ENCODE results near the gene TCERG1L. TPM values are rescaled to one million over a fixed set of nuclear protein-coding genes. Genes with fewer than 3 reads are reported as not detected.

Gene TCERG1L
- total RNA-seq, 2 donors from 2014 or later, result 4.0 to 4.2 TPM

DNA sequence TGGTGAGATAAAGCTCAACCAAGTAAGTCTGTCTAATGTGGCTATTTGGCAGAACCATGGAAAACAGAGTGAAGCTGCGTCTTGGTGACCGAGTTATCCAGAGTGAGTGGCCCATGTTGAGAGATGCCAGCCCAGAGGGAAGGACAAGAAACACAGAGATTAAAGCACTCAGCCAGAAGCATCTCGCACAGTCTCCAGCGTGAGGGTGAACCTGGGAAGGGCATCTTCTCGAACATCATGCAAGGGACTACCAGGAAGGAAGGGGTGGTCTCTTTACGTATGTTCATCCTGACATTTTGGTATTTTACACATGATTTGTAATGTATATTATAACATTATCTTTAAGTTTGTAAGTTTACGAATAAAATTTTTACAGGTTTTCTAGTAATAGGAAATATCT lies 146.4 kb downstream of the TCERG1L start:
- no peaks in the 10 kb centered on the region for H3K4me1 ChIP-seq
- intact Hi-C loops (cut with DNase I), result no loop called here
- 74 to 92% methylated on average over 7 of the region's 7 CpGs for WGBS, 2 donors
- no peak overlapping the region for H3K4me3 ChIP-seq
- H3K27me3 ChIP-seq, result no peaks in the 10 kb centered on the region
- H3K27ac ChIP-seq, result no peak overlapping the region
- H3K36me3 ChIP-seq (replicated peaks in 1 of 2; ENCODE audit: insufficient read depth in 1 of 2, low read depth in 2 of 2), result no peaks in the 10 kb centered on the region
- no peaks in the 10 kb centered on the region for H3K9me3 ChIP-seq
- ATAC-seq (no peak), DNase-seq (no peak)
- TF ChIP-seq, protein P1, sequence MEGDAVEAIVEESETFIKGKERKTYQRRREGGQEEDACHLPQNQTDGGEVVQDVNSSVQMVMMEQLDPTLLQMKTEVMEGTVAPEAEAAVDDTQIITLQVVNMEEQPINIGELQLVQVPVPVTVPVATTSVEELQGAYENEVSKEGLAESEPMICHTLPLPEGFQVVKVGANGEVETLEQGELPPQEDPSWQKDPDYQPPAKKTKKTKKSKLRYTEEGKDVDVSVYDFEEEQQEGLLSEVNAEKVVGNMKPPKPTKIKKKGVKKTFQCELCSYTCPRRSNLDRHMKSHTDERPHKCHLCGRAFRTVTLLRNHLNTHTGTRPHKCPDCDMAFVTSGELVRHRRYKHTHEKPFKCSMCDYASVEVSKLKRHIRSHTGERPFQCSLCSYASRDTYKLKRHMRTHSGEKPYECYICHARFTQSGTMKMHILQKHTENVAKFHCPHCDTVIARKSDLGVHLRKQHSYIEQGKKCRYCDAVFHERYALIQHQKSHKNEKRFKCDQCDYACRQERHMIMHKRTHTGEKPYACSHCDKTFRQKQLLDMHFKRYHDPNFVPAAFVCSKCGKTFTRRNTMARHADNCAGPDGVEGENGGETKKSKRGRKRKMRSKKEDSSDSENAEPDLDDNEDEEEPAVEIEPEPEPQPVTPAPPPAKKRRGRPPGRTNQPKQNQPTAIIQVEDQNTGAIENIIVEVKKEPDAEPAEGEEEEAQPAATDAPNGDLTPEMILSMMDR (IDR thresholded peaks at IDR 0.05), result no peak
- TF ChIP-seq POLR2A (IDR thresholded peaks at IDR 0.05), result no peak

DNA sequence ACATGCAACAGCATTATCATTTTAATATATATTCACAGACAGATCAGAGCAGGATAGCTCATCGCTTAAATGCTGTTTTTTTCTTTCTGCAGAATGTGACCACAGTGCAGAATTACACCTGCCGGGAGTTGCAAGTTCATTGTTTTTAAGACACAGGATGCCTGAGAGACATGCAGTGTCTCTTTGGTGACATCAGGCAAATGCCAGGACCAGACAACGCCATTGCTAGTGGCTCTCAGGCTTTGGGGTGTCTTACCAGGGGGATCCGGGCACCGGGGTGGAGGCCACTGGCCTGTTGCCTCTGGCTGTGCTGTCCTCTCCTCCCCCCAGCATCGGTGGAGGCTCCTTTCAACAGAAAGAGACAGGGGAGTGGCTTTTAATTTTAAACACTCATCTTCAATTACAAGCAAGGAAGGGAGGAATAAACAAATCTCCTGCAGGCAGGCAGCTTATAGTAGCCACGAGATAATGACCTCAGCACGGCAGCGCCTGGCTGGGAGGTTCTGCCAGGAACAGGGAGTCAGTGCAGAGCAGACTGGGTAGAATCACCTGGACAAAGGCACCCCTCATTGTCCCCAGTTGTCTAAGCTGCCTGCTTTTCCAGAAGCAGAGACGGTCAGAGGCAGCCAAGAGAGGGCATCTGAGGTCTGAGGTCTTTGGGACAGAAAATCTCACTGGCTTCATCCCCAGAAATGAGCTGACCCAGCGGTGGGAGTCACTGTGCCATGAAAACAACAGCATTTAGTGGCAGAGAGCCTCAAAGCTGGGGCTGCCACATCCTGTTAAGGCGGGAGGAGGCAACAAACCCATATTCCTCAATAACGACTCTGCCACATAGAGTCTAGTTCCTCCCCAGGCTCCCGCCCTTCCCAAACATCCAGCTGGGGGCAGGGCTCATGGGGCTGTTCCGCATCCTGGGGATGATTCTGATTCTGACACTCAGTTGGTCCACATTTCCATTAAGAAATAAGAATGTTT lies 148.4 kb downstream of the TCERG1L start:
- H3K36me3 ChIP-seq (replicated peaks in 1 of 2; ENCODE audit: insufficient read depth in 1 of 2, low read depth in 2 of 2), result no peaks in the 10 kb centered on the region
- H3K4me3 ChIP-seq, result no peak overlapping the region
- intact Hi-C loops (cut with DNase I), result no loop called here
- H3K27ac ChIP-seq, result no peak overlapping the region
- no peaks in the 10 kb centered on the region for H3K9me3 ChIP-seq
- ATAC-seq, result no peak
- H3K27me3 ChIP-seq, result no peaks in the 10 kb centered on the region
- H3K4me1 ChIP-seq, result no peaks in the 10 kb centered on the region
- no peak for TF ChIP-seq POLR2A (IDR thresholded peaks at IDR 0.05)
- TF ChIP-seq, protein P1 (IDR thresholded peaks at IDR 0.05), result no peak
- 66 to 77% methylated on average over 8 to 15 of the region's 15 CpGs for WGBS, 2 donors
- no peak for DNase-seq

DNA sequence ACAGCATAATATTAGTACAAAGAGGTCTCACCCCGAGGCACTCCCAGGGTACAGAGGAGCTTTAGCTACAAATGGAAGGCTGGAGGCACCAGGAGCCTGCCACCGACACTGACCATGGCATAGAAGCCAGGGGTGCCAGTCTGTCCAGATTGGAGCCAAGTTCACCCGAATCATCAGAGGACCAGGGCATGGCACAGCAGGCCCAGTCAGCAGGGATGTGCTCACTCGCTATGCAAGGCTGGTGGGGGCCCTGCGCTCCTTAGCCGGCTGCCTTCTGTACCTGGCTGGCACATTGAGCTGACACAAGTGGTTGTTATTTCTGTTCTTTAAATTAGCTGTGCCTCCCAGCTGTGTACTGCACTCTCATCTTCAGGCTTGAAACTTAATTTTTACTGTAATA lies 149.3 kb downstream of the TCERG1L start:
- intact Hi-C loops (cut with DNase I), result no loop called here

DNA sequence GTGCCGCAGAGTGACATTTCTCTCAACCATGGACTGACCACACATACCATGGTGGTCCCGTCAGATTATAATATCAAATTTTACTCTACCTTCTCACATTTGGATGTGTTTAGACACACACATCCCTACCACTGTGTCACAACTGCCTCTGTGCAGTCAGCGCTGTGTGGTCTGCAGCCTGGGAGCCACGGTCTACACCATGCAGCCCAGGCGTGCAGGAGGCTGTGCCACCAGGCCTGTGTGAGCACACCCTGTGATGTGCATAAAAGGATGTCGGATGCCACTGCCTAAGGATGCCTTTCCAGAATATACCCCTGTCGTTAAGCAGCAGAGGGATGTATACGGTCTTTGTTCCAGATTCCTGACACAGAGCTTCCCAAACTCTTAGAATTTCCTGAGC lies 150.4 kb downstream of the TCERG1L start:
- intact Hi-C loops (cut with DNase I), result no loop called here
- Histone ChIP-seq H3K4me1 (no peaks in the 10 kb centered on the region), H3K27me3 (no peaks in the 10 kb centered on the region), H3K4me3 (no peak overlapping the region), H3K27ac (no peak overlapping the region), H3K36me3 (replicated peaks in 1 of 2; ENCODE audit: insufficient read depth in 1 of 2, low read depth in 2 of 2) (no peaks in the 10 kb centered on the region), H3K9me3 (no peaks in the 10 kb centered on the region)
- WGBS, 2 donors, result 79 to 84% methylated on average over 7 to 8 of the region's 8 CpGs
- ATAC-seq, result no peak
- no peak for DNase-seq
- TF ChIP-seq, protein P1 (IDR thresholded peaks at IDR 0.05), result no peak
- no peak for TF ChIP-seq POLR2A (IDR thresholded peaks at IDR 0.05)

More for the DNA sequence above, 149.3 kb downstream of the TCERG1L start:
- 67 to 81% methylated on average over 6 of the region's 6 CpGs for WGBS, 2 donors
- H3K27ac ChIP-seq, result no peak overlapping the region
- DNase-seq, result no peak
- no peaks in the 10 kb centered on the region for H3K4me1 ChIP-seq
- no peaks in the 10 kb centered on the region for H3K36me3 ChIP-seq (replicated peaks in 1 of 2; ENCODE audit: insufficient read depth in 1 of 2, low read depth in 2 of 2)
- no peaks in the 10 kb centered on the region for H3K27me3 ChIP-seq
- no peak overlapping the region for H3K4me3 ChIP-seq
- no peak for TF ChIP-seq POLR2A (IDR thresholded peaks at IDR 0.05)
- TF ChIP-seq, protein P1 (IDR thresholded peaks at IDR 0.05), result no peak
- no peak for ATAC-seq
- no peaks in the 10 kb centered on the region for H3K9me3 ChIP-seq

Data from body of pancreas (tissue), 4 donors.